HG02885 (cell line): ENCODE data around the gene MRO.
A peak's percentile ranks its signal among the peaks of the same experiment; 100 is the strongest.
"Not testable (repeated sequence)": the region's sequence is repeated elsewhere in the genome, so short reads cannot be mapped to it uniquely, and the experiment has no call there.

ENCODE experiments used
- ATAC-seq: cut with Tn5 transposase; IDR thresholded peaks from one replicate; pipeline ENCODE4 v1.9.1; 2021; ENCODE audit warnings: mild to moderate bottlenecking; ENCODE audit not compliant: unreplicated experiment, poor library complexity

MRO gene

DNA sequence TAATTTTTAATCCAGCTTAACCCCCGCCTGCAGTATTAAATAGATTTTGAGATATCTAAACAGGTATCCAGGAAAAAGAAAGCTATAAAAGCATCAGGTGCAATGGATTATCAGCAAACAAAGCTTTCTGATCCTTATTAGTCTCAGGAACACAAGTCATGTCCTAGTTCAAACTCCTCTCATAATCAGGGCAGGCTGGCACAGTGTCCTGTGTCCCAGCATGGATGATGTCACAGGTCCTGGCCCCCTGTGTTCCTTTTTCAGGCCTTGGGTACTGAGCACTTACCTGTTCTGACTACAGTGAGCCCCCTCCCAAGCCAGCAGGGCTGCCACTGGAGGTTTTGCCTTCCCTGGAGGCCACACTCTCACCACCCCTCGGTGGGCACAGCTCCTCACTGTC lies 19.5 kb upstream of the MRO start:
- no peak for ATAC-seq

DNA sequence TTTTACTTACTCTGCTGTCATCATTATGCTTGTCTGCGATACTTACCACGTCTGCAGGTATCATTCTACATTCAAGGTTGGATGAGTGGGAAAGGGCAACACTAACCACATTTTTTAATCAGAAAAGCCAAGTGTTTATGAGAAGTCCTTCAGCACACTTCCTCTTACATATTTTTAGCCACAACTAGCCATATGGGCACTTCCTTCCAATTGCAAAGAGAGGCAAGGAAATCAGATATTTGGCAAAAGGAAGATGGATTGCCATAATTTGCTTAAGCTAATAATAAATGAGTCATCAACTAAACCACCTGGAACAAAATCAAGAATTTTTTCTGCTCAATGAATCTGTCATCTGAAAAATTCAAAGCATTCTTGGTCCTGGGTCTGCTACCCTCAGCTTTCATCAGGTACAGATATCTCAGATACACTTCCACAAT lies 16.7 kb upstream of the MRO start:
- ATAC-seq: no peak

DNA sequence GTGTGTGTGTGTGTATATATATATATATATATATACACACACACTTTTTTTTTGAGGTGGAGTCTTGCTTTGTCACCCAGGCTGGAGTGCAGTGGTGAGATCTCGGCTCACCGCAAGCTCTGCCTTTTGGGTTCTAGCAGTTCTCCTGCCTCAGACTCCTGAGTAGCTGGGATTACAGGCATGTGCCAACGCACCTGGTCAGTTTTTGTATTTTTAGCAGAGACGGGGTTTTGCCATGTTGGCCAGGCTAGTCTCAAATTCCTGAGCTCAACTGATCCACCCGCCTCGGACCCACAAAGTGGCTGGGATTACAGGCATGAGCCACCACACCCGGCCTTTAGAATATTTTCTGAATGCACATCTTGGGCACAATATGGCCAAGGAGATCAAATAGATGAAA lies 13.7 kb upstream of the MRO start:
- ATAC-seq: not testable (repeated sequence)

DNA sequence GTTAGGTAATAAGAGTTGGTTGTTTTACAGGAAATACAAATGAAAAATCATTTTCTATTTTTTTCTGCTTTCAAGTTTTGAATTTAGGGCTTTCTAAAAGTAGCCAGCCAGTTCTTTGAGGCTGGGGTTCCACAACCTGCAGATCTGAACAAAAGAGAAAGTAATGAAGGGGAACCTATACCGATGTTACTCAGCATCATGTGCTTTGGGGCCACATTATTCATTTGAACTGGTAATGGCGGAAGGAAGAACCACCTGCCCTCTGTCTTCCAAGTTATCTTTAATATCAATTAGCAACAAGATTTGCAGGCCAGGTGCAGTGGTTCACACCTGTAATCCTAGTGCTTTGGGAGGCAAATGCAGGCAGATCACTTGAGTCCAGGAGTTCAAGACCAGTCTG lies 12.9 kb upstream of the MRO start:
- ATAC-seq: peak; percentile 75

DNA sequence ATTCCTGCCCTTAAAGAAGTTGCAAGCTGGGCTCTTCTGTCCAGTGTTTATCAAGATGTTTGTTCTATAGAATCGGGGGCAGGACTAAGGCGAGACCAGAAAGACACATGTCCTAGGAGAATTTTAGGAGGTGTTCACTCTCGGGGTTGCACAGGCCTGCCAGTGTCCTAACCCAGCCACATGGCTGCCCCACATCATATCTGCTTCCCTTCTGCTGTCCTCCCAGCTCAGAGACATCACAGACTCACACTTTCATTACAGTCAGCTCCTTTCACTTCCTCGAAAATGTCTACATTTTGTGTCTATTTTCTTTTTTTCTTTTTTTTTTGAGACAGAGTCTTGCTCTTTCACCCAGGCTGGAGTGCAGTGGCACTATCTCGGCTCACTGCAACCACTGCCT lies 10.7 kb upstream of the MRO start:
- peak; percentile 66 for ATAC-seq

DNA sequence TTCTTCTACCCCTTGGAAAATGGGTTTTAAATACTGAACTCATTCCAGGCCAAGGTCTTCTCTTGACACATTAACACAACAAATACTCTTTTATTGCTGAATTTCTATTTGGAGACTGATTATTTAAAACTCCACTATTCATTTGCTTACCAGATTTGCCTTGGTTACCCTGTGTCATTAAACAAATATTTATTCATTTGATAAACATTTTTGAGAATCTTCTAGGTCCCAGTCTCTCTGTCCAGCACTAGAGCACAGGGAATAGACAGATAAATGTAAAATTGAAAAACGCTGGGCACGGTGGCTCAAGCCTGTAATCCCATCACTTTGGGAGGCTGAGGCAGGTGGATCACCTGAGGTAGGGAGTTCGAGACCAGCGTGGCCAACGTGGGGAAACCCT lies 9.8 kb upstream of the MRO start:
- ATAC-seq: no peak

DNA sequence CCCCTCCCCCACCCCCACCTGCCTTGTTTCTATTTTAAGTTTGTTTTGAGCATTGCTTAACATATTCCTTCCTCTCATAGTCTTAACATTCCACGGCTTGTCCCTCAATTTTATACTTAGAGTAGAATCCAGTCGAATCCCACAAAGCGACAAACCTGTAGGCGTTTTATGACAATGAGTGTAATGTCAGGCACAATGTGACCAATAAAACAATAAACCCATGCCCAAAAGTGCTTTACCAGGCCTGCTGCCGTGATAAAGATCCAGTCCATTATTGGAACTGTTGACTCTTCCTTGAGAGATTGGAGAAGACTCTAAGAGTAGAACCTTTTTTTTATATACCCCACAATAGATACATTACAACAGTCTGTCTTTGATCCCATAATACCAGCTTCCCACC lies 6.2 kb upstream of the MRO start:
- no peak for ATAC-seq

DNA sequence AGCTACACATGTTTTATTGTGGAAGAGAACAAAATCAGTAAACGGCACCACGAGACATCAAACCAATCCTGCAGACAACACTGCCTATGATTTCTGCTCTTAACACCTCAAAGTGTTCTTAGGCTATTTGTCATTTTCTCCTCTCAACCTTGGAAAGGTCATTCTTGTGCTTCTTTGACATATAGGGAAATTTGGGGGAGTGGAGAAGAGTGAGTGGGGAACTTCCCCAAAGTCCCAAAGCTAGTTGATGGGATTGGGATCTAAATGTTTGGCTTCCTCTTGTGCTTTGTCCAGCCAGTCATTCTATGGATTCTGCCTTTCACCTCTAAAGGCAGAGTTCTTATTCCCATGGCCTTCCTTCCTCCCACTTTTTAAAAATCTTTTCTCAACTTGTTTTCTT lies 5.8 kb upstream of the MRO start:
- no peak for ATAC-seq

DNA sequence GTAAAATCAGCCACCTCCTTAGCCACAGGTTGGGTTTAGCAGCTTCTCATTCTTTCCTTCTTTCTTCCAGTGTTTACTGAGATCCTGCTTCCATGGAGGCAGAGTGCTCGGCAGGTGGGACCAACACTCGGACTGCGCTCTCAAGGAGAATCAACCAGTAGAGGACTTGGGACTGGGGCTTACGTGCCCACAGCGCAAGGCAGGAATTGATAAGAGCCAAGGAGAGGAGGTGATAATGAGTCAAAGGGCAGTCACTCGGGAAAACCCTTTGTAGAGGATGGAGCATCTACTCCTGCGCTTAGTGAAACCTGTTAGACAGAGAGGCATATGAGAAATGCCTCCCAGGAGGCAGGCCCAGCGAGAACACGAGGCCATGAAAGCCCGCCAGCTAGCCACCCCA lies 2.9 kb upstream of the MRO start:
- no peak for ATAC-seq

DNA sequence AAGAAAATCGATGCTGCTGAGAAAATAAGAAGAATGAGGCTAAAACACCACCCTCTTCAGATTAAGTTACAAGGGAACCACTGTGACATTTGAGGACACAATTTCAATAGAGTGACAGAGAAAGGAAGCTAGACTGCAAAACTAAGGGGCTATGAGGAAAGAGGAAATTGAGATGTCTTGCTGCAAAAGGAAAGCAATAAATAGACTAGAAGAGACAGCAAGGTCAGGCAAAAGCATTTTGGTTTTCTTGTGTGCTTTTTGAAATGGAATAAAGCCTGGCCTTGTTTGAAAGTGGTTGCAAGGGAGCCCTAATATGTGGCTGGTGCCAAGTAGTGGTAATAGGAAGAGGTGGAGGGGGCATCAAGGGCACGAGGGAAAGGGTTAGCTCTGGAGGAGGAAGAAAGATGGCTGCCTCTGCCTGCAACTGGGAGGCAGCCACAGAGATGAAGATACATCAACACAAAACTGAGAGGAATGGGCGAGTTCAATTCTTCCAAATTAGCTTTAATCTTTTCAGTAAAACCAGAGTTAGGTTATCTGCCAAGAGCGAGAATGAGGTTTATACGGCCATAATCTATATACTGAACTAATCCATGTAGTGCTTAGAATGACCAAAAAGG lies 1.2 kb upstream of the MRO start:
- ATAC-seq: no peak

DNA sequence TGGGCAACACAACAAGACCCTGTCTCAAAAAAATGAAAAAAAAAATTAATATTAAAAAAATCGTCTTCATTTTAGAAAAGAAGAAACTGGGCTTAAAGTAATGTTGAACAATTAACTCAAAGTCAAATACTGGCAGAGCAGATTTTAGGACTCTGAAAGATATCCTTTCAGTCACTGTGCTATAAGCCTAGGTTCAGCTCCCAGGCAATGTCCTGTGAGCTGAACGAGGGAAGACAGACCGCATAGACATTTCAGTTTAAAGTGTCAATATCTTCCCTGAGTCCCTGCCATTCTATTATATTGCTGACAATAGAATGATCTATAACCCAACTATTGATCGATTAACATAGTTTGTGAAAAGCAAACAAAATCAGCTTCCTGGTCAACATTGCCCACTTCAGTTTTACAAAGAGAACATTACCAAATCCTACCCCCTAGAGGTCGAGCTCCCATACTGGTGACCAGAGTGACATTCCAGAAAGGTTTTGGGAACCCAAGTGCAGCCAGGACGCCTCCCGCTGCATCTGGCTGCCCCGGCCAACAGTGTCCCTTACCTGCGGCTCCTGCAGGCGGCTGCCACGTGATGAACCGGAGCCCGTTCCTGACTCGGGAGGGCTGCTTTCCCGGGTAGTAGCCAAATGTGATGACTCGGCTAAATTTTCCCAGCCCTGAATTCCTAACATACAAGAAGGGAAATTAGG lies 639 bp downstream of the MRO start:
- ATAC-seq: no peak

DNA sequence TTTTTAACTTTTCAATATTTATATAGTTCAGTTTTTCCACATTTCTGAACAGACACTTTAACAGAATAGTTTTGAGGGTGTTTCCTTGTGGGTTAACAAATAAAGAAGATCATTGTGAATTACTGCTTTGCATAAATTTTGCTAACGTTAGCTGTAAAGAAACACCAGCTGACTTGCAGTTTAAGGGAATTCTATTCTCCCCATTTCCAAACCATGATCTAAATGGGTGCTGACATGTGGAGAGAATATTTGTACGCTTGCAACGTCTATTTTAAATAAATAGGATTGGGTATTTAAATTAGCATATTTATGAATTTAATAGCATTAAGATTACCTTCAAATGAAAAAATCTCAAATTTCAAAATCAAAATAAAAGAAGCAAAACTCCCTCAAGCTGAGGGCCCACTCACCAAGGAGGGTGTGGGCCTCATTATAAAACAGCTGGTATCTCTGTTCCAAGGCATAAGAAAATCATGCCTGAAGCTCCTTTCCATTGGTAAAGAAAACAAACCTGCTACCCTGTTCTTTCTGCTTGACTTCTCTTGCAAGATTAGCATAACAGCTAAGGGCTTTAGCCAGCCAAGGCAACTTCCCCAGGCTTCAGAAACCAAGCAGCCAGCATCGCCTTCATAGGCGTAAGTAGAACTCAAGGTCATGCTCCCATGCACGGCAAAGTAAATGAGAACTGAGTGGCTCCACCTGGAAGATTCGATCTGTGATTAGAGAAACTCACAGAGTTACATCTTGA lies 3.2 kb downstream of the MRO start:
- peak; percentile 37 for ATAC-seq

DNA sequence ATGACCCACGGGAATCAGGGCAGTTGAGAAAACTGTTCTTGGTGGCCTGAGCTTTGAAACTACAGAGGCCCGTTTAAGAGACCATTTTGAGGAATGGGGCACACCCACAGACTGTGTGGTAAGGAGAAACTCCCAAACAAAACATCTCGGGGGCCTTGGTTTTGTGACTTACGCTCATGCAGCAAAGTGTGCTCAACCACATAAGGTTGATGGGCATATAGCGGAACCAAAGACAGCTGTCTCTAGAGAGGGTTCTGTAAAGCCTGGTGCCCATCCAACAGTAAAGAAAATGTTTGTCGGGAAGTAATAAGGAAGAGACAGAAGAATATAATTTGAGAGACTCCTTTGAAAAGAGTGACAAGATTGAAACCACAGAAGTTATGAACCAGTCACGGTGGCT lies 5.4 kb downstream of the MRO start:
- ATAC-seq: no peak

DNA sequence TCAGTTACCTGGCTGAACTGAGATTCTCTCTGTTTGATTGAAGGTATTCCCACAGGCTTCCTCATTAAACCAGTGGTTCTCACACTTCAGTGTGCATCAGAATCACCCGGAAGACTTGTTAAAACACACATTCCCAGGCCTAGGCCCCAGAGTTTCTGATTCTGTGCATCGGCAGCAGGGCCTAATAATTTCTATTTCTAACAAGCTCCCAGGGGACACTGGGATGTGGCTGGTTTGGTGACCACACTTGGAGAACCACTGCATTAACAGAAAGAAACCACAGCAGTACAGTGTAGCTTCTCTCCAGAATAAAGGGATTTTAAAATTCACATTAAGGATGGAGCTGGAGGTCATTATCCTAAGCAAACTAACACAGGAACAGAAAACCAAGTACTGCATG lies 6.5 kb downstream of the MRO start:
- no peak for ATAC-seq

DNA sequence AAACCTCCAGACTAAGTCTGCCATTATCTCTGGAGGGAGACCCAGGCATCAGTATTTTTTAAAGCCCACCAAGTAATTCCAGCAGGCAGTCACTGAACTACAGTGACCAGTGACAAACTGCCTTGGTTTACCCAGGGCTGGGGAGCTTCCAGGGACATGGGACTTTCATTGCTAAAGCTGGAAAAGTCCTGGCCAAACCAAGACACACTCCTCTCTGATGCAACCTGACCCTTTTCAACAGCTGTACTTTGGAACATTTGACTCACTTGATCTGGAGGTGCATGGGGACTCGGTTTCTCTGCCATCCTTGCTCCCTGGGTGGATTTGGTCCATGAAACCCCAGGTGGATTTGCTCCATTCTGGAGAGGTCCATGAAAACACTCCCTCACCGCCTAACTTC lies 7.0 kb downstream of the MRO start:
- no peak for ATAC-seq

DNA sequence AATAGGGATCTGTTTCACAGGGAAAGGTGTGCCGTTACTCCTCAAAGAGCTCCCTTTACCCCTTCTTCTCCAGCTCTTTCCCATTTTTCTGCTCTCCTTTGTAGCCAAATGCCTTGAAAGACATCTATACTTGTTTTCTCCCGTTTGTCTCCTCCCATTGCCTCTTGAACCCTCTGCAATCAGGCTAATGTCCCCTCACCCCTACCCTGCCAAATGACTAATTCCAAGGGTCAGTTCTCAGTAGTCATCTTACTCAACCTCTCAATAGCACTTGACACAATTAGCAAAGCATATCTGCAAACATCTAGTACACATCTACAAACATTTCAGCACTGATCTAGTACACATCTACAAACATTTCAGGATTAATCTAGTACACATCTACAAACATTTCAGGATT lies 12.6 kb downstream of the MRO start:
- no peak for ATAC-seq

DNA sequence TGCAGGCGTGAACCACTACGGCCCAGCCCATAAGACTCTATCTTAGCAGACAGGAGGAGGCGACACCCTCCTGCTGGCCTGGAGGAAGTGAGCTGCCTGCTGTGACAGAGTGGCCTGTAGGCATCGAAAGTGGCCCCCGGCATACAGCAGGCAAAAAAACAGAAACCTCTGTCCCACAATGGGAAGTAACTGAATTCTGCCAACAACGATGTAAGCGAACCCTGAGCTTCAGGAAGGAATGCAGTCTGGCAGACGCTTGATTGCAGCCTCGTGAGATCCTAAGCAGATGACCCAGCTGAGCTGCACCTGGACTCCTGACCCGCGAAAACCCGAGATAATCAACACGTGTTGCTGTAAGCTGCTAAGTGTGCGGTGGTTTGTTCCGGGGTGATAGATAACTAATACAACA lies 13.6 kb downstream of the MRO start:
- peak; percentile 74 for ATAC-seq

DNA sequence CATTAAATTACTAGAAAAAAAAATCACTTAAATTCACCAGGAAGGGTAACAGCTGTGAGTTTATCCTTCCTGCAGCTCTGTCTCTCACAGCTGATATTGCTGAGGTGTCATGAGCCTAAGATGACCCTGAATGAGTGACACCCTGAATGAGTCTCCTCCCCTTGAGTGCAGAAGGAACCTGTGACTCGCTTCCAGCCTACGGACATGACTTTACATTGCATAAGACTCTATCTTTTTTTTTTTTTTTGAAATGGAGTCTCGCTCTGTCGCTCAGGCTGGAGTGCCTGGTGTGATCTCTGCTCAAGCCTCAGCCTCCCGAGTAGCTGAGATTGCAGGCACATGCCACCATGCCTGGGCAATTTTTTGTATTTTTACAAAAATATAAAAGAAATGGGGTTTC lies 14.1 kb downstream of the MRO start:
- no peak for ATAC-seq

DNA sequence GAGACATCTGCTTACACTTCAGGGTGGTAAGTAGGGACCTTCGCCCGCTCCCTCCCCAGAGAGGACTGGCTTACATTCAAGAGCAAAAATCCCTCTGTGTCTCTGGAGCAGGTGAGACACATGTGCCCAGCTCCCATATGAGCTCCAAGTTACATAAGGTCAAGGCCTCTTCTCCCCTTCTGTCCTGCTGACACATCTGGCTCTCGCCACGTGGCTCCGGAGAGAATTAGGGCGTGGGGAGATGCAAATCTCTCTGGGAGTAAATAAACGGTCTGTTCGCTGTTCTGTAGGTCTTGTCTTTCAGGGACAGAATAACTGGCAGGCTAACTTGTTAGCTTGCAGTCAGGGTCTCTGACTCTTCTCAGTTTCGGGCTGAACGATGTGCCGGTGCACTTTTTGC lies 16.2 kb downstream of the MRO start:
- no peak for ATAC-seq

DNA sequence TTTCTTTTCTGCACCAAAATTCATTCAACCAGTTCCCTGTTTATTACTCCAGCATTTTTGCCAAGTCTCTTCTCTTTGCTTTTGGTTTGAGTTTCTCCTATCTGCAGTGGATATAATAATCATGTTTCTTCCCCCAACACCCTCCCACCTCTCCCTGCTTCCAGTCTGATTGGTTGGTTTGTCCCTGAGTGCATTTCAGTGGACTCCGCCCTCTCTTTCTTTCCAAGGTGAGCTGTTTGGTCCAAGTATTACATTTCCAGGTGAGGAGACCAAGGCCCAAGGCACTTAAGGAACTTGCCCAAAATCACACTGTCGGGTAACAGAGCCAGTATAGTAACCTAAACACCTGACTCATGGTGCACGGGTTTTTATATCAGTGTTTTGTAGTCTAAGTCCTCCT lies 17.7 kb downstream of the MRO start:
- ATAC-seq: no peak

DNA sequence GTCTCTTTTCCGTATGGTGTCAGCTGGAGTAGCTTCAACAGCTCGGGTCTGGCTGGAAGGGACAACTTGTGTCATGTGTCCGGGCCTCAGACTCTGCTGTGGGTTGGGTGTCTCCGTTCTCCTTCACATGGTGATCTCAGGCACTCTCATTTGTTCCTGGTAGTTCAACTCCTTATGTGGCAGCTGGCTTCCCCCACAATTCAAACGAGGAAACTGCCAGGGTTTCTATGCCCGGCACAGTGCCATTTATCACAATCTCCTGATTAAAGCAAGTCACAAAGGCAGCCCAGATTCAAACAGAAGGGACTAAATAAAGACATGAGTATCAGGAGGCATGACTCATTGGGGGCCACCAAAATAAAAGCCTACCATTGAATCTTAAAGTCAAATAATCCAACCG lies 22.7 kb downstream of the MRO start:
- ATAC-seq: no peak

DNA sequence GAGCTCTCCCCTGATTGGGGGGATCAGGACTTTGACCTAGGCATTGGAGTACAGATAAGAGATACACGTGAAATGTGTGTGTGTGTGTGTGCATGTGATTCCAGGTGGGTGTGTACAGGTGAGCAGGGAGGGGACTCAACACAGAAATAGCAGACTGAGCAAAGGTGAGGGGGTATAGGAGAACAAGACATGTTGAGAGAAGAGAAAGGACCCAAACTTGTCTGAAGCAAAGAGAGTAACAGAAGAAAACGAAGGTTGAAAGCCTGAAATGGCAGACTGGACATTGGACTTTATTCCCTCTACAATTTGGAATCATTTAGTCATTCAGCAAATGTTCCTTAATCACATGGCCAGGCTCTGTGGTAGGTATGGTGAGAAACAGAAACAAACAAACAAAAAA lies 23.3 kb downstream of the MRO start:
- no peak for ATAC-seq
